A549 (cell line): ENCODE results near the gene BLMH. TPM values are rescaled to one million over a fixed set of nuclear protein-coding genes. Genes with fewer than 3 reads are reported as not detected.

Experiments
- ATAC-seq, 2 experiments: fragments of 200-7000 bp in 1 of 2; fragments of >200 bp in 1 of 2; cut with Nextera tagmentation in 1 of 2; cut with Tn5 transposase in 1 of 2; 3 replicates each; pipeline versions ENCODE4 v1.8.0 to v1.9.1; 2018 to 2020; ENCODE audit warnings: mild to moderate bottlenecking in 1 of 2, moderate library complexity in 1 of 2
- CTCF ChIA-PET: fragments of 300-600 bp; sonication (Branson Sonifier 250); formaldehyde crosslinking; extraction: SDS; loops from one replicate; lab custom pipeline; 2021; ENCODE audit warnings: antibody characterized with exemption, inconsistent platforms; lab: Yijun Ruan, JAX
- POLR2A ChIA-PET: fragments of 350-600 bp; formaldehyde crosslinking; extraction: SDS; loops from one replicate; lab custom pipeline; 2021; ENCODE audit warnings: antibody characterized with exemption, inconsistent platforms; lab: Yijun Ruan, JAX
- DNase-seq, 2 experiments: peaks; one replicate each; pipeline versions ENCODE4 v3.0.0 to v3.0.0-alpha.2; 2011 to 2016; ENCODE audit warnings: low read depth in 1 of 2, low spot score in 1 of 2
- FAIRE-seq: peaks from 2 replicates; lab custom pipeline; 2011; peaks lifted over from hg19 to GRCh38; lab: Jason Lieb, UNC
- H3K27ac ChIP-seq, 2 experiments: fragments of >200 bp; sonication (Bioruptor Twin); formaldehyde crosslinking; 3 replicates each; pipeline ENCODE4 v1.5.1; 2016 to 2017
- H3K4me1 ChIP-seq: fragments of >200 bp; sonication (Bioruptor Twin); formaldehyde crosslinking; 3 replicates; pipeline ENCODE4 v1.6.1; 2016
- H3K4me2 ChIP-seq: fragments of >200 bp; sonication (Bioruptor Twin); formaldehyde crosslinking; 3 replicates; pipeline ENCODE4 v1.6.1; 2016
- H3K4me3 ChIP-seq: fragments of >200 bp; sonication (Bioruptor Twin); formaldehyde crosslinking; 3 replicates; pipeline ENCODE4 v1.5.1; 2016
- H3K9me3 ChIP-seq: fragments of >200 bp; sonication (Bioruptor Twin); formaldehyde crosslinking; 3 replicates; pipeline ENCODE4 v1.6.1; 2016
- CHD2 ChIP-seq: fragments of 150-350 bp; IDR thresholded peaks from 2 replicates; pipeline ENCODE4 v1.6.1; 2014; ENCODE audit warnings: low read length; ENCODE audit not compliant: partially characterized antibody
- CHD4 ChIP-seq: fragments of 200-600 bp; sonication (generic); IDR thresholded peaks from 2 replicates; pipeline ENCODE4 v1.6.1; 2016; ENCODE audit warnings: antibody characterized with exemption, mild to moderate bottlenecking, borderline replicate concordance
- CTCF ChIP-seq: fragments of >200 bp; sonication (Bioruptor Twin); formaldehyde crosslinking; IDR thresholded peaks from 3 replicates; pipeline ENCODE4 v1.5.1; 2016
- EHF ChIP-seq: fragments of 250-450 bp; sonication (Bioruptor Pico); IDR thresholded peaks from 2 replicates; pipeline ENCODE4 v1.5.0; 2020; ENCODE audit warnings: mild to moderate bottlenecking
- EHMT2 ChIP-seq: fragments of 200-600 bp; sonication (generic); IDR thresholded peaks from 2 replicates; pipeline ENCODE4 v1.6.1; 2016; ENCODE audit warnings: antibody characterized with exemption, low read depth, mild to moderate bottlenecking, moderate library complexity
- EP300 ChIP-seq, 2 experiments: fragments of >200 bp; sonication (Bioruptor Twin); formaldehyde crosslinking; IDR thresholded peaks; 2 replicates in 1 of 2; 3 replicates in 1 of 2; pipeline ENCODE4 v1.6.1; 2016 to 2017
- ESRRA ChIP-seq: fragments of 150-350 bp; IDR thresholded peaks from 2 replicates; pipeline ENCODE4 v1.6.1; 2014; ENCODE audit warnings: mild to moderate bottlenecking, low read length, borderline replicate concordance
- GATA3 ChIP-seq: IDR thresholded peaks from 2 replicates; pipeline ENCODE4 v1.6.1; 2012; ENCODE audit warnings: borderline replicate concordance
- HOXB13 ChIP-seq: fragments of 250-450 bp; sonication (Bioruptor Pico); IDR thresholded peaks from 2 replicates; pipeline ENCODE4 v1.5.0; 2020; ENCODE audit warnings: low read depth, mild to moderate bottlenecking, moderate library complexity
- KDM1A ChIP-seq: fragments of 200-600 bp; sonication (generic); IDR thresholded peaks from 2 replicates; pipeline ENCODE4 v1.6.1; 2016; ENCODE audit warnings: low read depth, mild to moderate bottlenecking
- MYC ChIP-seq: IDR thresholded peaks from 2 replicates; pipeline ENCODE4 v1.6.1; 2012; ENCODE audit warnings: mild to moderate bottlenecking, inconsistent platforms, low read length, improper control_type of control experiment, borderline replicate concordance
- NPAS2 ChIP-seq: fragments of 250-450 bp; sonication (Bioruptor Pico); IDR thresholded peaks from 2 replicates; pipeline ENCODE4 v1.8.0; 2022; ENCODE audit warnings: mild to moderate bottlenecking, moderate library complexity, borderline replicate concordance
- NR3C1 ChIP-seq: fragments of >200 bp; sonication (Bioruptor Twin); formaldehyde crosslinking; IDR thresholded peaks from 3 replicates; pipeline ENCODE4 v1.6.1; 2017
- RAD21 ChIP-seq, 2 experiments: fragments of >200 bp in 1 of 2; sonication (Bioruptor Twin) in 1 of 2; formaldehyde crosslinking in 1 of 2; IDR thresholded peaks in 1 of 2; conservative IDR thresholded peaks in 1 of 2; 2 replicates in 1 of 2; 3 replicates in 1 of 2; pipeline ENCODE4 v1.6.1; 2012 to 2018; ENCODE audit warnings: inconsistent platforms in 1 of 2
- RARB ChIP-seq: fragments of 250-450 bp; sonication (Bioruptor Pico); IDR thresholded peaks from 2 replicates; pipeline ENCODE4 v1.8.0; 2021; ENCODE audit warnings: mild to moderate bottlenecking, moderate library complexity
- REST ChIP-seq: fragments of 200-600 bp; sonication (generic); IDR thresholded peaks from 2 replicates; pipeline ENCODE4 v1.6.1; 2016; ENCODE audit warnings: antibody characterized with exemption, mild to moderate bottlenecking, moderate library complexity
- RFX5 ChIP-seq: fragments of 450-650 bp; IDR thresholded peaks from 2 replicates; pipeline ENCODE4 v1.7.1; 2014; ENCODE audit warnings: antibody characterized with exemption, mild to moderate bottlenecking, moderate library complexity
- RNF2 ChIP-seq: fragments of 200-600 bp; sonication (generic); IDR thresholded peaks from 2 replicates; pipeline ENCODE4 v1.6.1; 2016; ENCODE audit warnings: low read depth, mild to moderate bottlenecking, antibody characterized with exemption, moderate library complexity, borderline replicate concordance
- SMC3 ChIP-seq: fragments of >200 bp; sonication (Bioruptor Twin); formaldehyde crosslinking; IDR thresholded peaks from 3 replicates; pipeline ENCODE4 v1.6.1; 2018; ENCODE audit warnings: inconsistent platforms
- SREBF2 ChIP-seq: fragments of 450-650 bp; IDR thresholded peaks from 2 replicates; pipeline ENCODE4 v1.6.1; 2014; ENCODE audit warnings: mild to moderate bottlenecking, moderate library complexity
- TFCP2L1 ChIP-seq: fragments of 250-450 bp; sonication (Bioruptor Pico); IDR thresholded peaks from 2 replicates; pipeline ENCODE4 v1.5.0; 2021; ENCODE audit warnings: mild to moderate bottlenecking
- ZFP36 ChIP-seq: fragments of 450-650 bp; IDR thresholded peaks from 2 replicates; pipeline ENCODE4 v1.6.1; 2014; ENCODE audit warnings: borderline replicate concordance; ENCODE audit not compliant: partially characterized antibody
- ZSCAN20 ChIP-seq: fragments of 250-450 bp; sonication (Bioruptor Pico); IDR thresholded peaks from 2 replicates; pipeline ENCODE4 v1.8.0; 2022; ENCODE audit warnings: mild to moderate bottlenecking, moderate library complexity
- WGBS: methylation state at CpG from one replicate; pipeline ENCODE4 v1.1.6; 2017; ENCODE audit errors: missing lambda C conversion rate; 5-methylcytosine and 5-hydroxymethylcytosine counted together
- polyA plus RNA-seq, 4 experiments: library from polyadenylated mRNA; depleted of rRNA in 3 of 4; stranded (reverse); fragments of >200 nt; fragmentation: RNase III in 1 of 4; extraction: RNeasy Plus Mini Kit Qiagen cat#74134 plus additional on column Dnase treatment in 1 of 4; gene quantifications; 2 replicates in 3 of 4; 3 replicates in 1 of 4; pipeline ENCODE4 v1.2.3, GENCODE V29; 2011 to 2017
- TF ChIP-seq, protein P1 (sequence below): fragments of 150-350 bp; IDR thresholded peaks from 2 replicates; pipeline ENCODE4 v1.6.1; 2014; ENCODE audit warnings: low read depth, mild to moderate bottlenecking, low read length

The BLMH gene
- polyA plus RNA-seq, 2 of the 4 experiments (the other 2 are of a cell fraction) = 38.5 to 66.4 TPM

- CTCF ChIA-PET = interaction anchor here (0.5 to 7.2 kb wide), 29 partner anchors 9 to 425 kb away, joined by 3 to 98 read pairs (median 7); partner anchors contain the start of gene GOSR1
- TF ChIP-seq MYC = no peak
- TF ChIP-seq, protein P1, sequence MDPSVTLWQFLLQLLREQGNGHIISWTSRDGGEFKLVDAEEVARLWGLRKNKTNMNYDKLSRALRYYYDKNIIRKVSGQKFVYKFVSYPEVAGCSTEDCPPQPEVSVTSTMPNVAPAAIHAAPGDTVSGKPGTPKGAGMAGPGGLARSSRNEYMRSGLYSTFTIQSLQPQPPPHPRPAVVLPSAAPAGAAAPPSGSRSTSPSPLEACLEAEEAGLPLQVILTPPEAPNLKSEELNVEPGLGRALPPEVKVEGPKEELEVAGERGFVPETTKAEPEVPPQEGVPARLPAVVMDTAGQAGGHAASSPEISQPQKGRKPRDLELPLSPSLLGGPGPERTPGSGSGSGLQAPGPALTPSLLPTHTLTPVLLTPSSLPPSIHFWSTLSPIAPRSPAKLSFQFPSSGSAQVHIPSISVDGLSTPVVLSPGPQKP = no peak
- no peak for TF ChIP-seq NR3C1
- no peak for TF ChIP-seq CHD4
- no peak for TF ChIP-seq GATA3
- no peak for TF ChIP-seq ZSCAN20
- TF ChIP-seq ZFP36 = no peak
- no peak for TF ChIP-seq CHD2
- TF ChIP-seq RNF2 = no peak
- no peak for TF ChIP-seq SREBF2
- TF ChIP-seq, all 56 proteins: peak for 0
- Histone ChIP-seq H3K9me3 (no peaks in the 10 kb centered on the region), H3K4me1 (peaks cover 23% of the 10 kb centered on the region), H3K4me2 (no peak overlapping the region), H3K27ac (no peak overlapping the region), H3K4me3 (no peak overlapping the region)
- DNase-seq = no peak
- no peak for FAIRE-seq
- POLR2A ChIA-PET = interaction anchor here (0.6 kb wide), 1 partner anchor 234 kb away, joined by 3 read pairs; no protein-coding TSS in a partner anchor
- ATAC-seq = no peak
- WGBS = 50% methylated on average over 2 of the region's 2 CpGs
Measured at GRCh38 chr17:30339086-30339485, 47.3 kb upstream of the BLMH start.

- peak overlapping the region in 1 of 2 experiments; percentile 3; a peak in 1 of 6 replicates for H3K27ac ChIP-seq
- FAIRE-seq = no peak
- H3K9me3 ChIP-seq = no peaks in the 10 kb centered on the region
- H3K4me2 ChIP-seq = 0 out of 3 replicates have a peak overlapping the region, but pooled peaks have one; percentile 1
- CTCF ChIA-PET = interaction anchor here (0.7 to 7.2 kb wide), 55 partner anchors 9 to 698 kb away, joined by 3 to 98 read pairs (median 5); partner anchors contain the start of genes BLMH and GOSR1
- POLR2A ChIA-PET = interaction anchor here (0.6 kb wide), 1 partner anchor 252 kb away, joined by 3 read pairs; no protein-coding TSS in a partner anchor
- WGBS = 89% methylated on average over 1 of the region's 1 CpG
- TF ChIP-seq GATA3 = no peak
- TF ChIP-seq NPAS2 (CRISPR knock-in tag) = 0 out of 2 replicates have a peak, but pooled peaks have one; percentile 21
- DNase-seq = no peak
- ATAC-seq = no peak
- no peak overlapping the region for H3K4me3 ChIP-seq
- peaks cover 29% of the 10 kb centered on the region for H3K4me1 ChIP-seq
Measured at GRCh38 chr17:30337393-30337999, 45.8 kb upstream of the BLMH start.

GRCh38 chr17:30336369-30337171 lies 44.8 kb upstream of the BLMH start:
- peak; percentile 66 to 88 for DNase-seq
- peak; percentile 65 for FAIRE-seq
- no peak overlapping the region for H3K4me3 ChIP-seq
- H3K4me2 ChIP-seq = 0 out of 3 replicates have a peak overlapping the region, but pooled peaks have one; percentile 1
- peaks cover 38% of the 10 kb centered on the region for H3K4me1 ChIP-seq
- no peaks in the 10 kb centered on the region for H3K9me3 ChIP-seq
- ATAC-seq = peak; percentile 78 to 82
- CTCF ChIA-PET = interaction anchor here (0.5 to 7.2 kb wide), 73 partner anchors 10 to 698 kb away, joined by 3 to 98 read pairs (median 4); partner anchors contain the start of genes BLMH and GOSR1
- 11% methylated on average over 8 of the region's 8 CpGs for WGBS
- POLR2A ChIA-PET = interaction anchor here (0.8 to 1.0 kb wide), 2 partner anchors 220 to 232 kb away, joined by 3 to 4 read pairs; partner anchors contain the start of gene NSRP1
- peak overlapping the region; percentile 3 to 36; a peak in 3 of 6 replicates for H3K27ac ChIP-seq
- no peak for TF ChIP-seq TFCP2L1 (CRISPR knock-in tag)
- peak; percentile 11; the same call in 1 of the 2 replicates for TF ChIP-seq KDM1A
- TF ChIP-seq SMC3 = peak; percentile 81
- peak; percentile 35; the same call in 1 of the 2 replicates for TF ChIP-seq EHF (CRISPR knock-in tag)
- TF ChIP-seq EP300 (IDR thresholded peaks at IDR 0.05) = no peak
- peak; percentile 99 for TF ChIP-seq CTCF
- peak; percentile 99 for TF ChIP-seq EHMT2
- peak; percentile 73 for TF ChIP-seq REST
- TF ChIP-seq HOXB13 = 0 out of 2 replicates have a peak, but pooled peaks have one; percentile 40
- peak; percentile 80; the same call in 1 of the 2 replicates for TF ChIP-seq ESRRA
- TF ChIP-seq RAD21 (conservative IDR thresholded peaks at IDR 0.05 in 1 of 2, IDR thresholded peaks at IDR 0.05 in 1 of 2) = peak; percentile 87 to 94
- no peak for TF ChIP-seq RARB (CRISPR knock-in tag)
- TF ChIP-seq RFX5 = peak; percentile 51; the same call in 1 of the 2 replicates
- 0 out of 2 replicates have a peak, but pooled peaks have one; percentile 49 for TF ChIP-seq ZSCAN20
